Measurements from ENCODE around the gene CLECL1. TPM values are rescaled to one million over a fixed set of nuclear protein-coding genes. Genes with fewer than 3 reads are reported as not detected.

The CLECL1 gene
- total RNA-seq, 1 donor from 2014 or later: not detected

DNA sequence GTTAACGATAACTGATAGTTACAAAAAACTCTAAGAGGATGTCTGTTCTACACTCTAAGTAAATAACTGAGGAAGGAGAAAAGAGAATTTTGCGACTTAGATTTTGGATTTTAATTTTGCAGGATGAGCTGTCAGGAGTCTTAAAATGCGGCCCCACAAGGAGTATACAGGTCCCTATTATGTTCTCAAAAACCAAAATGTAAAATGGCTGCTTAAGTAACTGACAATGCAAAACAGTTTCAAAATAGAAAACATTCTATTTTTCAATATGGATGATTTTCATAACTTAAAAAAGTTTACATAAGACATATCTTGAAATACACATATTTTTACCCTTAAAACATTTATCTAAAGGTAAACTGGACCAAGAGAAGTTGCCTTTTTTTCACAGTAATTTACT lies 25.2 kb upstream of the CLECL1 start:
- intact Hi-C loops (cut with DNase I): no loop called here
- Histone ChIP-seq H3K27ac (no peak overlapping the region), H3K4me1 (no peaks in the 10 kb centered on the region), H3K36me3 (no peaks in the 10 kb centered on the region), H3K27me3 (no peaks in the 10 kb centered on the region), H3K4me3 (peak overlapping the region in 1 of 2 donors; percentile 30), H3K9me3 (no peaks in the 10 kb centered on the region)
- DNase-seq (ENCODE audit: extremely low spot score in 2 of 2): no peak
- no peak for TF ChIP-seq POLR2AphosphoS5 (IDR thresholded peaks at IDR 0.05; ENCODE audit: insufficient read depth in 1 of 2, low read depth in 1 of 2)
- no peak for TF ChIP-seq POLR2A (IDR thresholded peaks at IDR 0.05)
- TF ChIP-seq, protein P1, sequence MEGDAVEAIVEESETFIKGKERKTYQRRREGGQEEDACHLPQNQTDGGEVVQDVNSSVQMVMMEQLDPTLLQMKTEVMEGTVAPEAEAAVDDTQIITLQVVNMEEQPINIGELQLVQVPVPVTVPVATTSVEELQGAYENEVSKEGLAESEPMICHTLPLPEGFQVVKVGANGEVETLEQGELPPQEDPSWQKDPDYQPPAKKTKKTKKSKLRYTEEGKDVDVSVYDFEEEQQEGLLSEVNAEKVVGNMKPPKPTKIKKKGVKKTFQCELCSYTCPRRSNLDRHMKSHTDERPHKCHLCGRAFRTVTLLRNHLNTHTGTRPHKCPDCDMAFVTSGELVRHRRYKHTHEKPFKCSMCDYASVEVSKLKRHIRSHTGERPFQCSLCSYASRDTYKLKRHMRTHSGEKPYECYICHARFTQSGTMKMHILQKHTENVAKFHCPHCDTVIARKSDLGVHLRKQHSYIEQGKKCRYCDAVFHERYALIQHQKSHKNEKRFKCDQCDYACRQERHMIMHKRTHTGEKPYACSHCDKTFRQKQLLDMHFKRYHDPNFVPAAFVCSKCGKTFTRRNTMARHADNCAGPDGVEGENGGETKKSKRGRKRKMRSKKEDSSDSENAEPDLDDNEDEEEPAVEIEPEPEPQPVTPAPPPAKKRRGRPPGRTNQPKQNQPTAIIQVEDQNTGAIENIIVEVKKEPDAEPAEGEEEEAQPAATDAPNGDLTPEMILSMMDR (IDR thresholded peaks at IDR 0.05): no peak

DNA sequence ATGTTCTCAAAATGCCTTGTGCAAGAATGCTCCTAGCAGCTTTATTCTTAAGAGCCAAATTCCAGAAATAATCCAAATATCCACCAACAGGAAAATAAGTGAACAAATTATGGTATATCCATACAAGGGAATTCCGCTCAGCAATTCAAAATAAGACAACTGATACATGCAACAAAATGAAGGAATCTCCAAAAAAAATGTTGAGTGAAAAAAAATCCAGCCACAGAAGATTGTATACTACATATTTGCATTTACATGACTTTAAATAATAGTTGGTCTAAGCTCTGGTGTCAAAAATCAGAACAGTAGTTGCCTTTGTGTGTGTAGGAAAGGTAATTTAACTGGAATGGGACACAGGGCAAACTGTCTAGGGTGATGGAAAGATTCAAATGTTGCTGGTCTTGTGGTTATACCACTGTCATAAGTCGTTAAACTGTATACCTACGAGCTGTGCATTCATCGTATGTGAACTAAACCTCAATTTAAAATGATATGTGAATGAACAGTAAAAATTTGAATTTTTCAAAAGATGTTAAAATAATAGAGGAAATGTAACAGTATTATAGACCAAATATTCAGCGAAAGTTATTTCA lies 24.6 kb upstream of the CLECL1 start:
- H3K4me3 ChIP-seq: no peak overlapping the region
- DNase-seq (ENCODE audit: extremely low spot score in 2 of 2): no peak
- H3K27me3 ChIP-seq: no peaks in the 10 kb centered on the region
- TF ChIP-seq POLR2A (IDR thresholded peaks at IDR 0.05) (no peak), POLR2AphosphoS5 (IDR thresholded peaks at IDR 0.05; ENCODE audit: insufficient read depth in 1 of 2, low read depth in 1 of 2) (no peak)
- TF ChIP-seq, protein P1 (IDR thresholded peaks at IDR 0.05): no peak
- no peaks in the 10 kb centered on the region for H3K9me3 ChIP-seq
- intact Hi-C loops (cut with DNase I): no loop called here
- H3K36me3 ChIP-seq: no peaks in the 10 kb centered on the region
- H3K27ac ChIP-seq: no peak overlapping the region
- no peaks in the 10 kb centered on the region for H3K4me1 ChIP-seq

GRCh38 chr12:9756706-9757105 lies 23.8 kb upstream of the CLECL1 start:
- H3K27ac ChIP-seq: no peak overlapping the region
- intact Hi-C loops (cut with DNase I): no loop called here
- no peak overlapping the region for H3K4me3 ChIP-seq
- H3K36me3 ChIP-seq: no peaks in the 10 kb centered on the region
- no peak for DNase-seq (ENCODE audit: extremely low spot score in 2 of 2)
- H3K9me3 ChIP-seq: no peaks in the 10 kb centered on the region
- H3K4me1 ChIP-seq: no peaks in the 10 kb centered on the region
- TF ChIP-seq POLR2AphosphoS5 (IDR thresholded peaks at IDR 0.05; ENCODE audit: insufficient read depth in 1 of 2, low read depth in 1 of 2) (no peak), POLR2A (IDR thresholded peaks at IDR 0.05) (no peak)
- TF ChIP-seq, protein P1 (IDR thresholded peaks at IDR 0.05): no peak
- H3K27me3 ChIP-seq: no peaks in the 10 kb centered on the region

DNA sequence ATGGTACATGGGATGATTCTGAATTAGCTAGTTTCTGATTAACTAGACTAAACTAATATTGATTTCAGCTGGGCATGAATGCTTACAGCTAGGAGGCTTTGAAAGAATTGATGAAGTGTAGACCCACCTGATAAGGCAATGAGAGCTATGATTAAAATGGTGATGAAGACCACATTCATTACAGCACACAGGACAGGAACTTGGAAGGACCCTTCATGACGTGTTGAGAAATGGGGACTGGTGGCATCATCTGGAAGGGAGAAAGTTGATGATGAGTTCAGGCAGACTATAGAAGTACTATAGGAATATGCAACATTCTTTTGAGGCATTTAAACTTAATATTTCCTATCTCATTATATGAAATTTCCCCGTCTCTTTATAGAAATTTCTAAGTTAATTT lies 23.3 kb upstream of the CLECL1 start:
- DNase-seq (ENCODE audit: extremely low spot score in 2 of 2): no peak
- Histone ChIP-seq H3K36me3 (no peaks in the 10 kb centered on the region), H3K4me3 (no peak overlapping the region), H3K9me3 (no peaks in the 10 kb centered on the region), H3K4me1 (peaks cover under 1% of the 10 kb centered on the region), H3K27ac (no peak overlapping the region), H3K27me3 (no peaks in the 10 kb centered on the region)
- TF ChIP-seq, protein P1 (IDR thresholded peaks at IDR 0.05): no peak
- TF ChIP-seq POLR2A (IDR thresholded peaks at IDR 0.05) (no peak), POLR2AphosphoS5 (IDR thresholded peaks at IDR 0.05; ENCODE audit: insufficient read depth in 1 of 2, low read depth in 1 of 2) (no peak)
- intact Hi-C loops (cut with DNase I): no loop called here

GRCh38 chr12:9755567-9755966 lies 22.7 kb upstream of the CLECL1 start:
- Histone ChIP-seq H3K27ac (no peak overlapping the region), H3K27me3 (no peaks in the 10 kb centered on the region), H3K4me1 (peaks cover 5% of the 10 kb centered on the region), H3K4me3 (no peak overlapping the region), H3K36me3 (no peaks in the 10 kb centered on the region), H3K9me3 (no peaks in the 10 kb centered on the region)
- intact Hi-C loops (cut with DNase I): no loop called here
- DNase-seq (ENCODE audit: extremely low spot score in 2 of 2): no peak
- TF ChIP-seq POLR2A (IDR thresholded peaks at IDR 0.05): no peak
- TF ChIP-seq POLR2AphosphoS5 (IDR thresholded peaks at IDR 0.05; ENCODE audit: insufficient read depth in 1 of 2, low read depth in 1 of 2): no peak
- TF ChIP-seq, protein P1 (IDR thresholded peaks at IDR 0.05): no peak

Measured in vagina (tissue), 2 donors.